CD4-positive, alpha-beta T cell treated with Interleukin-21 for 1 hour (primary cell): Measurements from ENCODE around the gene FARP1.
"Not testable (repeated sequence)": the region's sequence is repeated elsewhere in the genome, so short reads cannot be mapped to it uniquely, and the experiment has no call there.

Source experiments
- DNase-seq: peaks from one replicate; pipeline ENCODE4 v3.0.0-alpha.2; 2020

Gene FARP1

DNA sequence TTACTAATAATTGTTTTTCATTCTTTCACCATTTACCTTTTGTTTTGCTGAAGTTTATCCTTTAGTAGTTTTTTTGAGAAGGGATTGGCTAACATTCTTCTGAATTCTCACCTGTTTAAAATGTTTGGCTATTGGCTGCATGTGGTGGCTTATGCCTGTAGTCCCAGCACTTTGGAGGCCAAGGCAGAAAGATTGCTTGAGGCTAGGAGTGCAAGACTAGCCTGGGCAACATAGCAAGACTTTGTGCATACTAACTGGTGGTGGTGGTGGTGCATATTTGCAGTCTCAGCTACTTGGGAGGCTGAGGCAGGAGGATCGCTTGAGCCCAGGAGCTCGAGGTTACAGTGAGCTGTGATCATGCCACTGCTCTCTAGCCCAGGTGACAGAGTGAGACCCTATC is 61.7 kb downstream of the FARP1 start:
- DNase-seq = no peak

DNA sequence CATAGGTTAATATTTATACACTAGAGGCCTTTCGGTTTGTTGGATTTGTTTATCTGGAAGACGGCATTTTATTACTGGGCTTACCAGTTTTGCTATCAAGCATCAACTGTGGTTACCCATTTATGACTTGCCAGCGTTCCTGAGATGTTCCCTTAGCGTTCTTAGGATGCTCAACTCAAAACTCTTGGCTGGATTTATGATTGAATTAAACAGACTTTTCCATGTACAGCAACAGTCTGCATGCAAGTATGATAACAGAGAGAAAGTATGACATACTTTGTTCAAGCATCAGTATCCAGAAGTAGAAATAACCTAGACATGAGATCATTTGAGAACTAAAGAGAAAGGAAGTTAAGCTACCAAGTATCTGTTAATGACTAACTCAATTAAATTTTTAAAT is 64.1 kb downstream of the FARP1 start:
- no peak for DNase-seq

DNA sequence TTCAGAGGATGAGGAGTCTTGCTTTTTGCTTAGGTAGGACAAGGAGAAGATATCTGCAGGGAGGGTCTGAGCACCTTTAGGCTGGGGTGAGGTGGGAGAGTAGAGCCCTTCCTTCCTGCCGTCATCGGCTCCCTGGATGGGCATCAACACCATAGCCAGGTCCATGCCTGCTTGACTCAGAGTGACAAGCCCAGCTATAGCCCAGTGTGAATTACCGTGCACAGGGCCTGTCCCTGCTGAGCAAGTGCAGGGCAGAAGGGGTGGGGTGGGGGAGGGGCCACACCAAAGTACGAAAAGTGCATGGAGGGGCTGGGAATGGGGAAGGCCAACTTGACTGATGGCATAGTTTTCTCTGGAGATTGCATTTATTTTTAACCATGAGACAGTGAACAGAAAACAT is 64.5 kb downstream of the FARP1 start:
- no peak for DNase-seq

DNA sequence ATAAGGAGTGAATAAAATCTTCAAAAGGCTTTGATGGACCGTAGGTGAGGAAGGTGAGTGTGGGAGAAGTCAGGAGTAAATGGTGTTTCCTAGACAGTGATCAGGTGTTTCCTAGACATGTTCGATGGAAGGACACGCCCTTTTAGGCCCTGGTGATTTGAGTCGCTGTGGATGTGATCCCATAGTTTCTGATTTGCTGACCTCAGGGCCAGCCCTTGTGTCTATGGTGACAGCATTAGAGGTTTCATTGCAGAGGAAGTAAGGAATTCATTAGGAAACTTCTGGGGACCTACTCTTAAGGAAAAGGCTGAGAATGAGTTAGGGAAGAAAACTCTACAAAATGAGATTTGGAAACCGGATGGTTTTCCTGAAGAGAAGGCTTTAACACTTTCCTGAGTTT is 65.7 kb downstream of the FARP1 start:
- DNase-seq = no peak

DNA sequence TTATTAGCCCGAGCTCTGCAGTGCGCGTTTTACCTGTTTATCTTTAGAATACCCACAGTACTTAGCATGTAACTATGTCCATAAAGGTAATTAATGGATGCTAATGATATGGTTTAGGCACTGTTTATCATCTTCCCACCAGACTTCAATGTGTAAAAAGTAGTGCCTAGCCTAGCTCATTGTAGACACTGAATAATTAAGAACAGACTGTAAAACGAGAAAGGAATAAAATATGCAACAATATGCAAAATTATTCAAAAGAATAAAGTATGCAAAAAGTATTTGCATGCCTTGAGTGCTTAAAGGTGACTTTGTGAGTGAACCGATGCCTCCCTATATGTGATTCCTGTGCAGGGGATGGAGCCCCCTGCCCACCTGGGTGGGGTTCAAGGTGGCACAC is 69.9 kb downstream of the FARP1 start:
- DNase-seq = no peak

DNA sequence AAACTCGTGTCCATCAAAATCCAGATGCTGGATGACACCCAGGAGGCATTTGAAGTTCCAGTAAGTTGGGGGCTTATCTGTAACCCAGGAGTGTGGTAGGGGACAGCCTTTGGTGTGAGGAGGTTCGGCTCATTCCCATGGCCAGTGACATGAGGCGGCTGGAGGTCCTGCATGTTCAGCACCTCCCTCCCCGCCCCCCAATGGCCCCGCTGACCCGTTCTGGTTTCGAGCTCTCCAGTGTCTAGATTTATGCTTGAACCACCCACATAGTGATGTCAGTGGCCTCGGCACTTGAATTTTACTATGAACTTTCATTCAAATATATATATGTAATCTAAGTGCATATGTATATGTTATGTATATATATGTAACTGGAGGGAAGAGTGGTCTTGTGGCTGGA is 70.5 kb downstream of the FARP1 start:
- DNase-seq = no peak

DNA sequence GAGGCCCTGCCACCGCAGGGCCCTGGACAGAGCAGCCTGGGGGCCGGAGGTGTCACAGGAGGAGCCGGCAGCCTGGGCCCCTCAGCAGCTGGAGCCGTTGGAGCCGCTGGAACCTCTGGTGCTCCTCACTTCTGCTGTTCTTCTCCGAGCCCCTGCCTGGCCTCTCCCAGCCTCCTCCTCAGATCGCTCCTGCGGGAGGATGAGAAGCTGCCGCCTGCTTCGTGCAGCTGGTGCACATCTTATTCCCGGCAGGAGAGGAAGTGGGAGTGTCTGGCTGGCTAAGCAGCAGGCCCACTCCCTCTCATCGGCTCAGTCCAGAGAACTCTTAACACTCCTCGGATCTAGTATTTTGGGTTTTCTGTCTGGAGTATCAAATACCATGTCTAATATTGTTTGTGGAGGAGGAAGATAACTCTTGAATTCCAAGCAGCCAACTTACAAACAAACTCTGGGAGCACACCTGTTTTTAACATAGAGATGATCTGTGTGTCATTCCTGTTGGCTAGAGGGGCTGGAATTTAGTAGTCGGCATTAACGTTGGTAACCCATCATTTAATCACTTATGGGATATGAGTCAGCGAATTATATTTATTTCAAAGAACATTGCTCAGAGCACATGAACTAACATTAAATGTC is 71.2 kb downstream of the FARP1 start:
- DNase-seq = no peak

DNA sequence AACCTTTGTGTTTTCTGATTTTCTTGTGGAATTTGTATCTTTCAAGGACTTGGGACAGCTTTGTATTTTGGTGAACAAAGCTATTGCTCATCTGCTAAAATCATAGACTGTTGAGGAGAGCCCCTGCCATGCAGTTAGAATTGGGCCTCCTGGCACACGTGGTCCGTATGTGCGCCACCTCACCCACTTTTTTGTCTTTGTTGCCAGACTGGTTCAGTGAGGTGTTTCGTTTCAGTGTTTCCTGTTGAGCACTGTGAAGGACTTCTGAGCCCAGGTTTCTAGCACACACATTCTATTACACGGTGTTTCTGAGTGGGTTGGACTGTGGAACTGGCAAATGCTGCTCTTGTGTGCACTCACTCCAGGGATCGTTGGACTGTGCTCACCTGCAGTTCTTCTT is 71.8 kb downstream of the FARP1 start:
- DNase-seq = no peak

DNA sequence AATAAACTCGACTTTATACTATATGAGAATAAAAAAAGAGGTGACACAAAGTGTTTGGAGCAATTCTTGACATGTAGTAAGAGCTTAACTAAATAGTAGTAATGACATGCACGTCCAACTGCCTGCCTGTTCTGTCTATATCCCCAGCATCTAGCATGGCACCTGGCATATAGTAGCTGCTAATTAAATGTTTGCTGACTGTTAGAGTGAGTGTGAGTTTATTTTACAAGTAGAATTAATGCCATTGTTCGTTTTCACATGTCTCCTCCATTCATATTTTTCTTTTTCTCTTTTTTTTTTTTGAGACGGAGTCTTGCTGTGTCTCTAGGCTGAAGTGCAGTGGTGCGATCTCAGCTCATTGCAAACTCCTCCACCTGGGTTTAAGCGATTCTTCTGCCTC is 72.6 kb downstream of the FARP1 start:
- DNase-seq = no peak

DNA sequence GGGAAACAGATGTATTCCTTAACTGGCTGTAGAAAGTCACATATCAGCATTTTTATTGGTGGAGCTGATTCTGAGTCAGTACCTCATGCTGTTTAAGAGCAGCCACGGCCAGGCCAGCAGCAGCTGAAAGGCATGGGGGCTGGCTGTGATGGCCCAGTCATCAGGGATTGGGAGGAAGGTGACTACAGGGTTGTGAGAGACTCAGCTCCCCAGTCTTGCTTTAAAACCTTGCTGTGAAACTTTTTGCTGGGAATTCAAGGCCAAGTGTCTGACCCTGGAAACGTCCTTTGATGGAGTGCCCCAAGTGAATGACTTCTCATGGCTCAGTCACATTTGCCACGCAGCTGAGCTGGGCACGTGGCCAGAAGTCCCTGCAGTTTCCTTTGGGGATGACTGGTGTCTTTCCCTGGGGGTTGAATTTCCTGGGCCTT is 73.3 kb downstream of the FARP1 start:
- no peak for DNase-seq

DNA sequence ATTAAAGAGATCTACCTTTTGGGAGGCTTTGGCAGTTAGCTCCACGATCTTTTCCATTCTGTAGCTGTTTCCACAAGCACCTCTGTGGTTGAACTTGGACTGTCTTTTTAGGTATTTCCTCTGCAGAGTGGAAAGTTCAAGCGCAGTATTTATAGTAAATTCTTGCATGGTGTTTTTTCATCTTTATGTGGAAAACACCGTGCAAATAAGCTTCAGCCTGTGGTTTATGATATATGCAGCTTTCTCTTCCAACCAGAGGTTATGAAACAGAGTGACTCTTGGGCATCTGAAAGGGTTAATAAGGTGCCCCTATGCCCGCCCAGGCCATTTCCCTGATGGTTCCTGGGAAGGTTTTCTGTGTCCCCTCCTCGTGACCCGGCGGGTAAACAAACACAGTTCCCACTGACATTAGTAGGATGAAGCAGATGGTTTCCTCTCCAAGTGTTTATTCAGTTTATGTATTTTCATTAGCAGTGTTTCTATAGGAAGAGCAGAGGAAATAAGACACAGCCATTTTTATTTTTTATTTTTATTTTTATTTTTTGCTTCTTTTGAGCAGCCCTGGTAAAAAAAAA is 73.9 kb downstream of the FARP1 start:
- no peak for DNase-seq

DNA sequence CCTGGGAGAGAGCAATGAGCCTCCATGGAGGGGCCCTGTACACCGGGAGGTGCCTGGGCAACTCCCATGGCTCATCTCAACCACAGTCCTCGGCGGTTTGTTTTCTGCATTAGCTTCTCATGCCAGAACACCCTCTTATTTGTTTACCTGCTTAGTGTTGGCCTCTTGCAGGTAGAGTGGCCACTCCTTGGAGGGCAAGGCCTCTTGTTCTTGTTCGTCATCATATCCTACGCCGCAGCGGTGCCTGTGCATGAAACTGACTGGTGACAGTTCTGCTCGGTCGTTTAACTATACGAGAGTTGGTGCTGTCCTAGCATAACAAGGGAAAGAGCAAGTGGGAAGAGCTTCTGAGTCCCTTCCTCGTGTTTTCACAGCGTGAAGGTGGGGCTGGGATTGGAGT is 74.7 kb downstream of the FARP1 start:
- DNase-seq = no peak

DNA sequence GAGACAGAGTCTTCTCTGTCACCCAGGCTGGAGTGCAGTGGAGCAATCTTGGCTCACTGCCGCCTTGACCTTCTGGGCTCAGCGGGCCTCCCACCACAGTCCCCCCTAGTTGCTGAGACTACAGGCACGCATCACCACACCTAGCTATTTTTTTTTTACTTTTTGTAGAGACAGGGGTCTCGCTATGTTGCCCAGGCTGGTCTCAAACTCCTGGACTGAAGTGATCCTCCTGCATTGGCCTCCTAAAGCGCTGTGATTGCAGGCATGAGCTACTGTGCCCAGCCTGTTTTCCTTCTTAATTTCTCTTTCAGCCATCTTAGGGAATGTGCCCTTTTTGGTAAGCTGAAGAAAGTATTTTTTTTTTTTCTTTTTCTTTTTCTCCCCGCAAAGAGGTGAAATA is 76.8 kb downstream of the FARP1 start:
- no peak for DNase-seq

DNA sequence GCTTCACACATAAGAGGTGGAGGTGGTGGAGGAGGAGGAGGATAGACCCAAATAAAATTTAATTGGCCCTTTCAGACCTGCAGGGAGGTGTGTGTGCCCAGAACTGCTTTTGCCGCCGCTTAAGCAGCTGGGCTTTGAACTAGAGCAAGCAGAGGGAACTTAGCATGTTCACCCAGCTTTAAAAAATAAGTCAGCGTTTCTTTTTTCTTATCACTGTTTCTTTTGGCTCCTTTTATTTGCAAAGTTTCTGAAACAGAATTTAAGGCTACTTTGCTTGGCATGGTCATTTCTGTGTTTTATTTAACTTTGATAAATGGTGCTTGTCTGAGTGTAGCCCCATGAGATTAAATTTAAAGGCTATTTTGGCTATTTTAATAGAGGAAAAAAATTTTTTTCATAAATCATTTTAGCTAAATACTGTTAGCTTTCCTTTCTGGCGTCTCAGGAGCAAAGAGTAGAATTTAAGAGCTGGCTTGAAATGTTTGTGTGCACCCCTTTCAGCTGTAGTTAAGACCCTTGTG is 77.4 kb downstream of the FARP1 start:
- no peak for DNase-seq

DNA sequence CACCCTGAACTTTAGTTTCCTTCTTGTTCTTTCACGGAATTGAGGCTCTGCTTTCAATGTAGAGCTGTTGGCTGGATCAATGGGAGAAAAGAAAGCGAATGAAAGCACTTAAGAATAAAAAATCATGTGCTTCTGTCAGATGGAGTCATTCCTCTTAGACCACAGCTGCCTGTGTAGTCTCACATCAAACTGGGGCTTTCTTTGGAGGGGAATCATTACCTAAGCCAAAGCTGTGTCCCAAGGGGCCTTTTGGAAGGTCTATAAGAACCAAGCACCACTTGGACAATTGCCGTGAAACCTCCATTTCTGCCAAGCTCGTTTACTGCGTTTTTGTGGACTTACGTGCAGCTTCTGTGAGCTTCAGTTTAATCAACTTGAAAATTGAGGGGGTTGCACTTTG is 78.3 kb downstream of the FARP1 start:
- no peak for DNase-seq

DNA sequence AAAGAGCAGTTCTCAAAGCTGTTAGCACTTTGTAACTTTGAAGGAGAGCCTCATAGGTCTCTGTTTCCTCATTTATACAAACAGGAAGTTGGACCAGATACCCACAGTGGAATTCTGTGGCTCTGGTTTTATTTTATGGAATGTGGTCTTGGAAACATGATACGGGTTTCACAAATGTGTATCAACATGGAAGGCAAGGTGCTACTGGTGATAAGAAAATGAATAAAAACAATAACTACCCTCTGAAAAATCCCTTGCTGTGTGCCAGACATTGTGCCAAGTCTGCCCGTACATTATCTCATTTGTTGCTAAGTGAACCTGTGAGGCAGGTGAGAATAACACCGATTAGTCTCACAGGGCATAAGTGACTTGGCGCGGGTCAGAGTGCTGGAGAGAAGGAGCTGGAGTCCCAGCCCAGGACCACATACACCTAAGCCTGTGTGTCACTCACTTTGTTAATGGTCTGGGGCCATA is 79.2 kb downstream of the FARP1 start:
- DNase-seq = no peak

DNA sequence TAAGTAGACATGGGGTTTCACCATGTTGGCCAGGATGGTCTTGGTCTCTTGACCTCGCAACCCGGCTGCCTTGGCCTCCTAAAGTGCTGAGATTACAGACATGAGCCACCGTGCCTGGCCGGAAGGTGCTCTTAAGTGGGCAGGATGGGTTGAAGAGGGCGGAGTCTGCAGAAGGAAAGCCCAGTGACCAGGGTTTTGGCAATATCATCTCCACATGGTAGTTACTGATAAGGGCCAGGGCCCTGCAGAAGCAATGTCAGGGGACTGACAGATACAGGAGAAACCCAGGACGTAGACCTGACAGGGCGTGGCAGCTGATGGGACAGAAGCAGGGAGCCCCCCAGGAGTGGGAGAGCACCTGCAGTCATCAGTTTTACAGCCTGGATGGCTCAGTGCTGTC is 79.9 kb downstream of the FARP1 start:
- no peak for DNase-seq

DNA sequence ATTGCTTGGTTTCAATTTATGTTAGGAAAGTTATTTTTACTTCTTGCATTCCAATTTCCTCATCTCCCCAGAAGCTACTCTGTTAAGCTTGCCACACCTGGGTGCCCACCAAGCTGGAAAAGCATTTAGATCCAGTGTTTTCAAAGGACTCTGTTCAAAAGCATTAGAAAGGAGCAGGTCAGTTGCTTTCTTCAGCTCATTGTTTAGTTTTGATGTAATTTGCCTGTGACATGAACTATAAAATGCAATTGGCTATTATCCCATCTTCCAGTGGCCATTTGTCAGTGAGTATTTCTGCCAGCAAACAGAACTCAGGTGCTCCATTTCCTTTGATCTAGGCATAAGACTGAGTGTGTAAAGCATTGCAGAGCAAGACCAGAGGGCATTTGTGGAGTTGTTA is 80.8 kb downstream of the FARP1 start:
- DNase-seq = no peak

DNA sequence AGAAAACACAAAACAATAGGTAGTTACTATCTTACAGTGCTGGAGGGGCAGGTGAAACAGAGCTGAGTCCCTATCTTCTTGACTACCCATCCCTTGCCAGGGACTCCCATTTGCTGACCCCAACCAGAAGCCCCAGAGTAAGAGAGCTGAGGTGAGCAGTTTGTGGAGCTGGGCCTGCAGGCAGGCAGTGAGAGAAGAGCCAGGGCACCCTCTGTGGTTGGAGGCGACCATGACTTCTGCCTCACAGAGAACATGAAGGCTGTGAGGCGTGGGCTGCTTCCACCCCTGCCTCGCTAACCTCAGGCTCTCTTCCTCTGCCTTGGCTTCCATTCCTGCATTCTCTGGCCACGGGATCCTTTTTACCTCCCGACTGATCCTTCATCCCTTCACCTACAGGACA is 81.7 kb downstream of the FARP1 start:
- DNase-seq = no peak

DNA sequence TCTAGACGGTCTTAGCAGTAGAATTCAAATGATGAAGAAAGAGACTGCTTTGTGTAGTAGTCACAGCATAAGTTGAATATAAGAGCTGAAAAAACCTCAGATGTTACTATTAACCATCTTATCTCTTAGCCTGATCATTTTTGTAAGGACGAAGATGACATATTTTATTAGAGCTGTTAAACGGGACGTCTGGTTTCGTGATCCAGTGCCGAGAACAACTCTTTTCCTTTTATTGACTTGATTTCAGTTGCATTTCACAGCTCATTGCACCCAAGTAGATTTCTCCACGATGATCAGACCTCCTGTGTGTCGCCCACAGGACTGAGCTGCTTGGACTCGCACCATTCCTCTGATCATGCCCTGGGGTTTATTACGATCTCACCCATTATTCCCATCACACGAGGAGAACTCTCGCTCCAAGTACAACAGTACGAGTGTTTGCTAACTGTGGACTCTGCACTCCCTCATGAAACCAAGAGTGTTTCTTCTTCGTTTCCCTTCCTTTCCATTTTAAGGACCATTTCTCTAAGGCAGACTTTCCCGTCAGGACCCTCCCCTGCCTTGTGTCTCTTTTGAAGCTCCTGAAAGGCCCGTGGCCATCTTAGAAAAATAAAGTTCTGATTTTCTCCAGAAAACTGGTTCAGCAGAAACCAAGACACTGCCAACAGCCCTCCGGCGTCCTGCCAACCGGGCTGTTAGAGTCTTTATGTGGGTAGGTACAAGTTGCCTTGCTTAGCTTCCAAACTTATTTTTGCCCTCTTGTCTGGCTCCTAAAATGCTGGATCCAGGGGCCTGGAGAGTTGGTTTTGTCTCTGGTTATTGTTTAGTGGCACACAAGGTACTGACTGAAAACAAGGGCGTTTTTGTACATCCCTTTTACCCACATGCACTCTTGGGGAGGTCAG is 82.4 kb downstream of the FARP1 start:
- DNase-seq = no peak

DNA sequence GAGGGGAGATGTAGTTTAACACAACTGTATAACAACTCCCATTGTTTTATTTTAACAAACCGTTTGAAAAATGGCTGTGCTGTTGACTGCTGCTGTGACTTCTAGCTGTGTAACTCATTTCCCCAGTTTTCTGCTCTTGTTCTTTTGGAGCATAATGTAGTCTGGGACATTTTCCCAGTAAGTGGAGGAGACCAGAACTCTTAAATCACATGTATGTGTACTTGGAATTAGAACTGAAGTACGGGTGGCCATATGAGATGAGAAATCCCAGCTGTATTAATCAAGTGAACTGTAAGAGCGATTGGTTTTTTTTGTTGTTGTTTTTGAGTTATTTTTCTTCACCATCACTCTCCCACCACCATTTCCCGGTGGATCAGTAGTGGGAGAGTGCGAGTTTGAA is 83.6 kb downstream of the FARP1 start:
- no peak for DNase-seq

DNA sequence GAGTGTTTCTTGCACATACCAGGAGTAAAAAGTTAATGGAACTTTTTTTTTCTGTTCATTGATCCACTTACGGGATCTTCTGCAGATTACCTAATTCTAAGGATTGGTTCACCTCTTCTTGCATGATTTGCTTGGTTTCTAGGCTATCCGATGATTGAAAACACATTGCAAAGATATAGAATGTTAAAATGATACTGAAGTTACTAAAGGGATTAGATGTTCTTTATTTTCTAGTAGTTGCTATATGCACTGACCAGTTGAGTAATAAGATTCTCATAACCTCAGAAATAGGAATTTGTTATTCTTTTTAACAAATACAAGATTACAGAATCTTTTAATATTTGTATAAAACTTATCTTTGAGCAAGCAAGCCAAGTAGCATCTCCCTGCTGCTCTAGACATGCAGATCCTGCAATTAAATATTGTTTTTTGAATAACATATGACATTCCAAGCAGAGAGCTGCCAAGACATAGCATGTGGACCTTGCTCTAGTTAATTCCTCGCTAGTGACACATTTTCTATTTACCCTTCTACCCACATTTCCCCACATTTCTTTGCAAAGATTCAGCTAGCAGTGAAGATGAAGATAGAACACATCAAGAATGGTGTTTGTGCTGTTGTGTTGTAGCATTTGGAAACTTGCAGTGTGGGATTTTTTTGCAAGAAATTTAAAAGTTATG is 85.9 kb downstream of the FARP1 start:
- DNase-seq = no peak

DNA sequence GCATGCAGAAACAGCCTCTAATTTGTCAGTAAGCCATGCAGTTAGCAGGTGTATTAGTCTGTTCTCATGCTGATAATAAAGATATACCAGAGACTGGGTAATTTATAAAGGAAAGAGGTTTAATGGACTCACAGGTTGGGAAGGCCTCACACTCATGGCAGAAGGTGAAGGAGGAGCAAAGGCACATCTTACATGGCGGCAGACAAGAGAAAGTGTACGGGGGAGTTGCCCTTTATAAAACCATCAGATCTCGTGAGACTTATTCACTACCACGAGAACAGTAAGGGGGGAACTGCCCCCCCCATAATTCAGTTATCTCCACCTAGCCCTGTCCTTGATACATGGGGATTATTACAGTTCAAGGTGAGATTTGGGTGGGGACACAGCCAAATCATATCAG is 87.9 kb downstream of the FARP1 start:
- DNase-seq = not testable (repeated sequence)
